HG03159 (cell line): ENCODE results near the gene SLC25A48.

Experiments used
- ATAC-seq: cut with Tn5 transposase; IDR thresholded peaks from one replicate; pipeline ENCODE4 v1.9.1; 2021; ENCODE audit warnings: mild to moderate bottlenecking, moderate library complexity; ENCODE audit not compliant: unreplicated experiment

SLC25A48 gene

GRCh38 chr5:135915466-135916001 lies 81.1 kb downstream of the SLC25A48 start:
- no peak for ATAC-seq

GRCh38 chr5:135916638-135917263 lies 82.3 kb downstream of the SLC25A48 start:
- ATAC-seq, result no peak

GRCh38 chr5:135920199-135920598 lies 85.7 kb downstream of the SLC25A48 start:
- no peak for ATAC-seq

GRCh38 chr5:135921388-135921787 lies 86.9 kb downstream of the SLC25A48 start:
- no peak for ATAC-seq

- no peak for ATAC-seq
Observed at GRCh38 chr5:135930029-135930948, 95.8 kb downstream of the SLC25A48 start.

GRCh38 chr5:135930949-135931295 lies 96.5 kb downstream of the SLC25A48 start:
- no peak for ATAC-seq

- no peak for ATAC-seq
Observed at GRCh38 chr5:135934939-135935338, 100.5 kb downstream of the SLC25A48 start.

- ATAC-seq, result no peak
Observed at GRCh38 chr5:135937245-135937911, 102.9 kb downstream of the SLC25A48 start.
